Measurements from ENCODE around the gene TMEM169. TPM values are rescaled to one million over a fixed set of nuclear protein-coding genes. Genes with fewer than 3 reads are reported as not detected.
A peak's percentile ranks its signal among the peaks of the same experiment; 100 is the strongest.

Gene TMEM169
- total RNA-seq, 6 experiments from 2014 or later: 0.09 to 0.25 (median 0.13) TPM; not detected in 3

DNA sequence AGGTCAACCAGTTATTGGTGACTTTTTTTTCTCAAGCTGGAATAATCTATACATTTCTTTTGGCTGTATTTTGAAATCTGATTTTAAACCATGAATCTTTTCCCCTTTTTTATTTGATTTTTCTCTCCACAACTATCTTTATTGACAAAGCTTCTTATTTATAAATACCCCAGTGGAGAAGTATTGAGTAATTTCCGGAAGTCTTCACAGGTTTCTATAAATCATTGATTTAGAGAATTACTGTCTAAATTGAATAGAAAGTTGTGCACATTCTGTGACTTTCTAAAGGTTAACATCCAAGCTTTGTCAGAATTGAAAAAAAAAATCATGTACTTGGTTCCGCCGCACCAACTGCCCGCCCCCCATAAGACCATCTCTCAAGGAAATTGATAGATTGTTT, 67.3 kb downstream of the TMEM169 start:
- Mint-ChIP-seq H3K36me3 (ENCODE audit: low read depth) (peaks cover 50% of the 10 kb centered on the region), H3K9me3 (no peaks in the 10 kb centered on the region), H3K27ac (peak overlapping the region; percentile 76), H3K4me1 (ENCODE audit: low read depth) (peaks cover 58% of the 10 kb centered on the region), H3K27me3 (ENCODE audit: insufficient read depth) (peaks cover 4% of the 10 kb centered on the region), H3K4me3 (no peak overlapping the region)
- no peak for DNase-seq
- TF ChIP-seq, protein P1, sequence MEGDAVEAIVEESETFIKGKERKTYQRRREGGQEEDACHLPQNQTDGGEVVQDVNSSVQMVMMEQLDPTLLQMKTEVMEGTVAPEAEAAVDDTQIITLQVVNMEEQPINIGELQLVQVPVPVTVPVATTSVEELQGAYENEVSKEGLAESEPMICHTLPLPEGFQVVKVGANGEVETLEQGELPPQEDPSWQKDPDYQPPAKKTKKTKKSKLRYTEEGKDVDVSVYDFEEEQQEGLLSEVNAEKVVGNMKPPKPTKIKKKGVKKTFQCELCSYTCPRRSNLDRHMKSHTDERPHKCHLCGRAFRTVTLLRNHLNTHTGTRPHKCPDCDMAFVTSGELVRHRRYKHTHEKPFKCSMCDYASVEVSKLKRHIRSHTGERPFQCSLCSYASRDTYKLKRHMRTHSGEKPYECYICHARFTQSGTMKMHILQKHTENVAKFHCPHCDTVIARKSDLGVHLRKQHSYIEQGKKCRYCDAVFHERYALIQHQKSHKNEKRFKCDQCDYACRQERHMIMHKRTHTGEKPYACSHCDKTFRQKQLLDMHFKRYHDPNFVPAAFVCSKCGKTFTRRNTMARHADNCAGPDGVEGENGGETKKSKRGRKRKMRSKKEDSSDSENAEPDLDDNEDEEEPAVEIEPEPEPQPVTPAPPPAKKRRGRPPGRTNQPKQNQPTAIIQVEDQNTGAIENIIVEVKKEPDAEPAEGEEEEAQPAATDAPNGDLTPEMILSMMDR (IDR thresholded peaks at IDR 0.05): no peak

DNA sequence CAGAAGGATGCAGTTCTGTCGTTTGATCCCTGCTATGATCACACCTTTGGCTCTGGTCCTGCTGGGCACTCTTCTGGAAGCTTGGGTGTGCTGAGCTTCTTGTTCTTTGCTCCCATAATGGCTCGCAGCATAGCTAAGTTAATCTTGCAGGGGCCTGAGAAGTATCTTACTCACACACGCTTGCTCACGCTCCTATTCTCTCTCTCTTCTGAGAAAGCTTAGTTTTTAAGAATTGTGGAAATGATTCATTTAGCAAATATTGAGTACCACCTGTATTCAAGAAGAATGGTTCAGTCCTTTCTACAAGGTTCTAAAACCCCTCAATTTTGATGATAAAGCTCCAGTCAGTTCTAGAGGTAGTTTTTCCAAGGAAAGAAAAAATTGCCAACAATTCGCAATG, 68.0 kb downstream of the TMEM169 start:
- Mint-ChIP-seq H3K9me3 (no peaks in the 10 kb centered on the region), H3K4me1 (ENCODE audit: low read depth) (peaks cover 58% of the 10 kb centered on the region), H3K4me3 (no peak overlapping the region; the same call in 1 of the 2 replicates), H3K27ac (peak overlapping the region; percentile 76), H3K36me3 (ENCODE audit: low read depth) (peaks cover 54% of the 10 kb centered on the region), H3K27me3 (ENCODE audit: insufficient read depth) (peaks cover 4% of the 10 kb centered on the region)
- TF ChIP-seq, protein P1 (IDR thresholded peaks at IDR 0.05): no peak
- peak; percentile 42 for DNase-seq

DNA sequence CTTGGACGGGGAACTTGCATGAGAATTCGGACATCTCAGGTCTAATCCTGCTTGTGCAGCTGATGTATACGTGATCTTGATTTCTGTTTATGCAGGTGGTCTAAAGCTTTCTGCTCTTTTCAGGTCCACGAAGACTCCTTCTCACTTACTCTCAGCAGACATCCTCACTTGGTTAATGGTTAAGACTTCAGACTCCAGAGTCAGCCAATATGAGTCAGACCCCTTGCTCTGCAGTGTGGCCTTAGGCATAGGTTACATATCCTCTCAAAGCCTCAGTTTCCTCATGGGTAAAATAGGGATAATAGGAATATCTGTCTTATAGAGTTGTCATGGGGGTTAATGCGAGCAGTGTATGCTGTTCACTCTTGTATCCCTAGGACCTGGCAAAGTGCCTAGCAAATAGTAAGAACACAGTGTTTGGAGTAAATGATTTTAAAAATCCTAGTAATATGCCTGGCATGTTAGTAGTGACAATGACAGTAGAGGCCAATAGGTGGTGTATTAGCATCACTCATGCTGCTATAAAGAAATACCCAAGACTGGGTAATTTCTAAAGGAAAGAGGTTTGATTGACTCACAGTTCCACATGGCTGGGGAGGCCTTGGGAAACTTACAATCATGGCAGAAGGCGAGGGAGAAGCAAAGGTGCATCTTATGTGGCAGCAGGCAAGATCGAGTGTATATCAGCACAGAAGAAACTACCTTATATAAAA, 69.8 kb downstream of the TMEM169 start:
- TF ChIP-seq, protein P1 (IDR thresholded peaks at IDR 0.05): peak; percentile 58; the same call in 1 of the 2 replicates
- peaks cover 4% of the 10 kb centered on the region for H3K27me3 Mint-ChIP-seq (ENCODE audit: insufficient read depth)
- H3K27ac Mint-ChIP-seq: peak overlapping the region; percentile 44
- H3K4me1 Mint-ChIP-seq (ENCODE audit: low read depth): peaks cover 57% of the 10 kb centered on the region
- H3K4me3 Mint-ChIP-seq: no peak overlapping the region
- DNase-seq: peak; percentile 55
- no peaks in the 10 kb centered on the region for H3K9me3 Mint-ChIP-seq
- H3K36me3 Mint-ChIP-seq (ENCODE audit: low read depth): peaks cover 69% of the 10 kb centered on the region

Other genes starting within 250 kb of the TMEM169 start
- gene MREG, start 68.4 kb upstream of the TMEM169 start, total RNA-seq (2021; fragmentation: NEBNext Ultra II Directional; extraction: Animal tissue kit (Norgen Biotek cat#: 25700)): 1 to 10 TPM; 2.0 to 3.5 (median 3.2) TPM
- 1 to 10 TPM; 4.9 to 7.5 (median 6.4) TPM for gene PECR, start 110 bp upstream of the TMEM169 start, total RNA-seq (2021; fragmentation: NEBNext Ultra II Directional; extraction: Animal tissue kit (Norgen Biotek cat#: 25700))
- 100 to 1,000 TPM; 291 to 372 (median 352) TPM for gene XRCC5, start 27.4 kb downstream of the TMEM169 start, total RNA-seq (2021; fragmentation: NEBNext Ultra II Directional; extraction: Animal tissue kit (Norgen Biotek cat#: 25700))

All from HFFc6 (cell line).